ENCODE results near the gene MYH15.

MYH15 gene

DNA sequence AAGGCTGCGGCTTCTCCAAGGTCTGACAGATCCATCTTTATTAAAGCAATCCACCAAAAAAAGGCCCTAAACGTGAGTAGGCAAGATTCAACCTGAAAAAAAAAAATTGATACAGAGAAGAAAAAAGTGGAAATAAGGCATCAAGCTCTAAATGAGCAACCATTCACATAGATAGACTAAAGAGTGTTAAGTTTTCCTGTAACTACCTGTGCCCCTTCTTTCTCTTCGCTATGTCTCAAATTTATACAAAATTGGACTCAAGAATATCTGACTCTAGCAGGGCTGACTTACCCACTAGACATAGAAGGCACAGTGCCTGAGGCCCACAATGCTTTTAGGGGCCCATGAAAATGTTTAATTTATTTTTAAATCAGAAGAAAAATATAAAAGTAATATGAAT, at the start of gene MYH15:
Gene MYH15 (minus strand): TSS at position 101 of the 400 bp plus-strand sequence. CDS start 66 bp downstream, at position 35.
- no peak for TF ChIP-seq GATA3 (IDR thresholded peaks at IDR 0.05; ENCODE audit: low read depth, low read length)

DNA sequence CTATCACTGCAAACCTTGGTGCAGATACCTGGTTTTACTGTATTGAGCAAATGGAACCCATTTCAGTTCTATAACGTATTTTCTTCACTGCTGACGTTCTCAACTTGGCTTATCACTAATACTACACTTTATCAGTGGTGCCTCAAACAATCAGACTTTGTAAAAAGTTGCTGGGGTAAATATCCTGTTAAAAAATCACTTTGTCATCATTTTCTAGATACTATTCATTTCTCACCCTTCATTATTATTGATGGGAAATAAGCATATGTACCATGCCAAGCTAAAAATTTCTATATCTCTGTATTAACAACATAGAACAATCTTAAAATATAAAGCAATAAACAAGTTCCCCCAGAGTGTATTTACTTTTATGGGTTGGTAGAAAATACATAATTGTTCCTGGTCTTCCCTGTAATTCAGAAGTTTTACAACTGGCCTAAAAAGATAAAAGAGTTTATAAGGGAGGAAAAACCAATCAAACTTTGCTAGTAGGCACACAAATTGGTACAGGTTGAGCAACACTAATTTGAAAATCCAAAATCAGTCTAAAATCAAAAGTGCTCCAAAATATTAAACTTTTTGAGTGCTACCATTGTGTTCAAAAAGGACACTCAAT, 45.7 kb upstream of the MYH15 start:
- no peak for TF ChIP-seq GATA2 (IDR thresholded peaks at IDR 0.05; ENCODE audit: low read depth, low read length)
- TF ChIP-seq GATA3 (IDR thresholded peaks at IDR 0.05; ENCODE audit: low read depth, low read length), result no peak

DNA sequence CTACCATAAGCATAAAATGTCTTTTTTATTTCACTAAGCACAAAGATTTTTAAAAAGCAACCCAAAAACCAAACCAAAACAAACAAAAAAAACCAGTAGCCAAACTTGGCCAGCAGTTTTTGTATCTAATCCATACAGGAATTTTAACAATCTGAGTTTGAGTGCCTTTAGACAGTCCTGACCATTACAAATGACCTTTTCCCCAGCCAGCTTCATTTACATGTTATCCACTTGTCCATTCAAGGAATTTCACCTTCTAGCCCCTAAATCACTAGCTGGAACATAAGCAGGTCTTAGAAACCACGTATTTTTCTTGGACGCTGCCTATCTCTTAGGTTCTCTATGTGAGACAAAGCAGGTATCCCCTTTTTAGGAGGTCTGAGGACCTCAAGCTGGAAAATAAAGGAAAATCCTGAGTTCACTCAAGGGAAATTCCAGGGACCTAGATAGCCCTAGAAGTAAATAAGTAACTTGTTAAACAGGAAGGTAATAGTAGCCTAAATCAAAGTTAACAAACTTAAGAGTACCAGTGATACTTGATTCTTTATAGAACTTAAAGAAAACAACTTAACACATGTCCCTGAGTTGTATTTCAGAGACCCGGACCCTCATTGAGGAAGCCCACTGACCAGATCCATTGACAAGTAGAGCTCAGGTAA, 44.6 kb upstream of the MYH15 start:
- no peak for TF ChIP-seq GATA2 (IDR thresholded peaks at IDR 0.05; ENCODE audit: low read depth, low read length)
- no peak for TF ChIP-seq GATA3 (IDR thresholded peaks at IDR 0.05; ENCODE audit: low read depth, low read length)

DNA sequence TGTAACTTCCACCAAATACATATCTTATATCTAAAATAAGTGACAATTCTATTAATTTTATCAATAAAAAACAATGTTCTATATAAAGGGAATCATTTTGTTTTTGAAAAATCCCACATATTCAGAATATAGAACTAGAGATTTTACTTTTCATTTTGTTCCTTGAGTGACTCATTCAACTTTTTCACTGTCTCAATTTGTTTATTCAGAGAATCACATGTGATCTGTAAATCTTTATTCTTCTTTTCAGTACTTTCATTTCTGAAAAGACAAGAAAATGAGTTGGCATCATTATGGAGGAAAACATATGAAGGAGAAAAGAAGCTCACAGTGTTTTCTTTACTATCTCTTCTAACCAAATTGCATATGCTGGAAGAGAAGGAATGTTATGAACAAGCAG, 43.8 kb upstream of the MYH15 start:
- TF ChIP-seq GATA3 (IDR thresholded peaks at IDR 0.05; ENCODE audit: low read depth, low read length), result no peak
- no peak for TF ChIP-seq GATA2 (IDR thresholded peaks at IDR 0.05; ENCODE audit: low read depth, low read length)

DNA sequence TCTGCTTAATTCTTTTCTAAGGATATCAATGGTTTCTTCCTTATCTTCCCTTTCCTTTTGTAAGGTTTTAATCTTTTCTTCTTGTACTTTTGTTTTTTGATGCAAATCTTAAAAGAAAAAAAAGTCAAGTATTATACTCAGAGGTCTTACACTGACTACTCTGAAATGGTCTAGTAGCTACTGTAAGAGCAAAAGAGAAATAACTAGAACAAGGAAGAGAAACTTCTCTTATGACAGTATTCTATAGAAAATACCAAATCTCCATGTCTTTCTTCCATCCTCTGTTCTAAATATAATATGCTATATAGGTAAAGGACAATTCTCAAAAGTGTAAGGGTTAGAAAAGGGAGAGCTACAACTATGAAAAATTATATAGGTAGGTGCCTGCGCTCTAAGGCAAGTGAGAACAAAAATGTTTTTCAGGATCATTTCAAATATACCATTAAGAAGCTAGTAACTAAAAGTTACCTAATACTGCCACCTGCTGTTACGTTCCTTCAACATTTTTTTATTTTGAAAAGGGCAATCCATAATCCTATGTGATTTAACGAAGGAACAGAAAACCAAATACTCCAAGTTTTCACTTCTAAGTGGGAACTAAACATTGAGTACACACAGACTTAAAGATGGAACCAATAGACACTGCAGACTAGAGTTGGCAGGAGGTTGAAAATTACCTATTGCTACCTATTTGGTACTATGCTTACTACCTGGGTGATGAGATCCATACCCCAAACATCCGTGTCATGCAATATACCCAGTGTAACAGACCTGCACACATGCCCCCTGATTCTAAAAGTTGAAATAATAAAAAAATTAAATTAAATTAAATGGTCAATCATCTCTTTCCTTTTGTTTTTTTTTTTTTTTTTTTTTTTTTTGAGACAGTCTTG, 42.1 kb upstream of the MYH15 start:
- TF ChIP-seq GATA2 (IDR thresholded peaks at IDR 0.05; ENCODE audit: low read depth, low read length), result no peak
- TF ChIP-seq GATA3 (IDR thresholded peaks at IDR 0.05; ENCODE audit: low read depth, low read length), result no peak

DNA sequence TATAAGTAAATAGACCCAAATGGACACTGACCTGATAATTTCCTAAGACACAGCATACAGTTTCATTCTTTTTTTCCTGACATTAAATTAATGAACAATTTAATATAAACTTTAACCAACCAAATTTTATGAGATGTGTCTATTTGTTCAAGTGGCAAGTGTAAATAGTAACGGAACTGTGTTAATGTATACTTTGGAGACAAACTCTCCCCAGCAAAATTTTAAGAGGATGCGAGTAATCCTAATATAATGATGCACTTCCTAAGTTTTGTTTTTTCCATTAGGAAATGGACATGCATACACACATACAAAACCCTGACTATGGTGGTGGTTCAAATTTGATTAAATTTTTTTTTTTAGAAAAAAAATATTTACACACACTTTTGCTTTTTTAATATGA, 38.5 kb upstream of the MYH15 start:
- no peak for TF ChIP-seq GATA2 (IDR thresholded peaks at IDR 0.05; ENCODE audit: low read depth, low read length)
- no peak for TF ChIP-seq GATA3 (IDR thresholded peaks at IDR 0.05; ENCODE audit: low read depth, low read length)

DNA sequence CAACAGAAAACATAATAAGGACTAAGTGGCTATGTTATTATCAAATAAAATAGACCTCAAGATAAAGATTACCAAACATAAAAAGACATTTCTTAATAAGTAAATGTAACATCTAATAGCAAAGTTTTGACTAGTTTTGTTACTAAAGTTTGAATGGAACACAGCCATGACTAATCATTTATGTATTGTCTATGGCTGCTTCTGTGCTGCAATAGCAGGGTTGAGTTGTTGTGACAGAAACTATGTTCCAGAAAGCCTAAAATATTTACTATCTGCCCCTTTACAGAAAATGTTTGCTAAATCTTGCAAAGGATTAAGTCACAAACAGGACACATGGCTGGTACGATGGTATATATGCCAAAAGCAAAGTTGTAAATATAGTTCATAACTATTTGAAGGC, 37.9 kb upstream of the MYH15 start:
- TF ChIP-seq GATA3 (IDR thresholded peaks at IDR 0.05; ENCODE audit: low read depth, low read length) (no peak), GATA2 (IDR thresholded peaks at IDR 0.05; ENCODE audit: low read depth, low read length) (no peak)

DNA sequence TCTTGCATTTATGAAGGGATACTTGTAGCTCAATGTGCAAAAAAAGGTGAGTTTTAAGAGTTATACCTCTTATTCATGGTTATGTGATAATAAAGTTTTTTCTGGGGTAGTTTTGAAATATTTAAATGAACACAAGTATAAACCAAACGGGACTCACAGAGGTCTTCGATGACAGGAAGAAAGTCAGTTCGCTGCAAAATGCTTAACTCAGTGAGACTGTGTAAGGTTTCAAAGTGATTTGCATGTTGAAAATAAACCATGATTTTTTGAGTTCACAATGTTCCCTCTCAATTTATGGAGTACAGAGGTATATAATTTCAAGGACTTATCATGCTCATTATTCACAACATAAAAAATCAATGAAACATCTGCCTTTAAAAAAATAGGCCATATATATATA, 36.3 kb upstream of the MYH15 start:
- TF ChIP-seq GATA2 (IDR thresholded peaks at IDR 0.05; ENCODE audit: low read depth, low read length), result no peak
- TF ChIP-seq GATA3 (IDR thresholded peaks at IDR 0.05; ENCODE audit: low read depth, low read length), result no peak

DNA sequence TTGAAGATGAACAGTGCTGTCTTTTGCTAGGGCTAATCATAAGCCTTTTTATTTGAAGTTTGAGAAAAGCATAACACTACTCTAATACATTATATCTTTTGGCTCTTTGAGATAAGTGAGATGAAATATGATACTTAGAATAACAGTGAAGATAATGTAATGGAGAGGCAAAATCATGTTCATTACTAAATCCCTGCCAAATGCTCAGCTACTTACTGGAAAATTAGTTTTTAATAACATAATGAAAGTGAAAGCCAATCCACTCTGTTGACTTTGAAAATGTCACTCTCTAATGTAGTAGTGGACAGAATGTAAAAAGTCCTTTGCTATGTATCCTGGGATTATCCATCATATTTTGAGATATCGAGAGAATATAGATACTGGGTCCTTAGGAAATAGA, 35.9 kb upstream of the MYH15 start:
- TF ChIP-seq GATA3 (IDR thresholded peaks at IDR 0.05; ENCODE audit: low read depth, low read length) (no peak), GATA2 (IDR thresholded peaks at IDR 0.05; ENCODE audit: low read depth, low read length) (no peak)

DNA sequence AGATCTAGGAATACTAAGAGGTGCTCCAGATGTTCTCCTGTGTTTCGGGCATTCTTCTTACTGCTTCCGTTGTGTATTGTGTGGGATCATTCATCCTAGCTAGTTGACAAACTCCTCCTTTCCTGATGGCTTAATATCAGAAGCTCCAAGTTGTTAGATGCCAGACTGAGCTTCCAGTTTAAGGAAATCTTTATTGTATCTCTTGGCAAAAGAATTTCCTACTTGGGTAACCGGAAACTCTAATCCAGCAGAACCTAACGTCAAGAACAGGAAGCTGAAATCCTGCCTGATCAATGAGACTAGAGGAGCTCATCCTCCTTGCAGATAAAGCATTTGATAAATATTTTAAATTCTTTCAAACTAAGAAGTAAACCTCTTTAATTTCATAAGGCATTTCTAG, 27.7 kb upstream of the MYH15 start:
- TF ChIP-seq GATA2 (IDR thresholded peaks at IDR 0.05; ENCODE audit: low read depth, low read length) (no peak), GATA3 (IDR thresholded peaks at IDR 0.05; ENCODE audit: low read depth, low read length) (no peak)

DNA sequence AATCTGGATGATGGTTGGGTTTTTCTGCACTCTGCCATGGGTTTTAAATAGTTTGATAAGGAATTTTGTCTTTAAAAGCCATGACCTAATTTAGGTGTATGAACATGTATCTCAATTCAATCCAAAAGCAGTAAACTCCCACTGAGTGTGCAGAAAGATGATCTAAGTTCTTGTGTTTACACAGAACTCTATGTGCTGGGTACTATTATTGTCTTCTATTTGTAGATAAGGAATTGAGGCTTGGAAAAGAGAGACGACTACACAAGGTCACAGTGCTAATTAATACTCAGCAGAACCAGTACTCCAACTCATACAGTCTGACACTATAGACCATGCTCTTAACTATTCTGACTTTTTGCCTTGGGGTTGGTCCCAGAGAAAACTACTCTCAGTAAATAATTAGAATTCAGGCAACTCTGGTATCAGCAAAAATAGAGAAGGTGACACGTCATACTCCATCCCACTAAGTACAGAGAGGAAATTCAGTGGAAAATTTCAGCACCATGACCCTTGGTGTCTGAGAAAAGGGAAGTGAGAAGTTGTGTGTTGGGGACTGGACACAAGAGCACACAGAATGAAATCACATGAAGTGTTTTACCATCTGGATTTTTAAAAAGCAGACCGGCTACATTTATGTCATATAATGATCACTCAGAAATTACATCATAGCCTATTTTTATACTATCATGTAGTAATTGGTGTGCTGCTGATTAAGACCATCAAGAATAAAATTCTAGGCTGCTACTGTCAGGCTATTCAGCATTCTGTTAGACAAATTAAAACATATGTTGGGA, 18.3 kb upstream of the MYH15 start:
- TF ChIP-seq GATA2 (IDR thresholded peaks at IDR 0.05; ENCODE audit: low read depth, low read length), result no peak
- no peak for TF ChIP-seq GATA3 (IDR thresholded peaks at IDR 0.05; ENCODE audit: low read depth, low read length)

DNA sequence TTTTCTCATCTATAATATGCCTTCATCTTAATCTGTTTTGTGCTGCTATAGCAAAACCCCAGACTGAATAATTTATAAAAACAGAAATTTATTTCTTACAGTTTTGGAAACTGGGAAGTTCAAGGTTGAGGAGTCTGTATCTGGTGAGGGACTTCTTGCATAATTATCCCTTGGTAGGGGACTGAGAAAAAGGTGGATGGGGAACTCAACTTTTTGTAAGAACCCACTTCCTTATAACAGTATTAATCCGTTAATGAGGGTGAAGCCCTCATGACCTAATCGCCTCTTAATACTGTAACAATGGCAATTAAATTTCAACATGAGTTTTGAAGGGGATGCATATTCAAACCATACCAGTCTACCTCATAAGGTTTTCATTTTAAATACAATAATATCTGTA, 17.4 kb upstream of the MYH15 start:
- no peak for TF ChIP-seq GATA3 (IDR thresholded peaks at IDR 0.05; ENCODE audit: low read depth, low read length)
- no peak for TF ChIP-seq GATA2 (IDR thresholded peaks at IDR 0.05; ENCODE audit: low read depth, low read length)

DNA sequence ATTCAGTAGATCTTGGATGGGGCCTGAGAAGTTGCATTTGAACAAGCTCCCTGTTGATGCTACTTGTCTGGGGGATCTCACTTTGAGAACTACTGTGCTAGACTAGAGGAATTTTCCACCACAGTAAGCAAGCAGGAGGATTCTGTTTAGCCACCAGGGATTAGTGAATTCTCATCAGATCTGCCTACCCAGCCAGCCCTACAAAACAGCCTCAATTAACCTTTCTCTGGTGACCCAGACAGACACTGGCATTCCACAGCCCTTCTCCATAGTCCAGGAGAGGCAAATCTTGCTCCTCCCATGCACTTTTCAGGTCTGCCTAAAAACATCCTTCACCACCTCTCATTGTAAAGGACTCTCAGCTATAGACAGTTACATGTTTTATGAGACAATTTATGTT, 16.7 kb upstream of the MYH15 start:
- no peak for TF ChIP-seq GATA3 (IDR thresholded peaks at IDR 0.05; ENCODE audit: low read depth, low read length)
- no peak for TF ChIP-seq GATA2 (IDR thresholded peaks at IDR 0.05; ENCODE audit: low read depth, low read length)

DNA sequence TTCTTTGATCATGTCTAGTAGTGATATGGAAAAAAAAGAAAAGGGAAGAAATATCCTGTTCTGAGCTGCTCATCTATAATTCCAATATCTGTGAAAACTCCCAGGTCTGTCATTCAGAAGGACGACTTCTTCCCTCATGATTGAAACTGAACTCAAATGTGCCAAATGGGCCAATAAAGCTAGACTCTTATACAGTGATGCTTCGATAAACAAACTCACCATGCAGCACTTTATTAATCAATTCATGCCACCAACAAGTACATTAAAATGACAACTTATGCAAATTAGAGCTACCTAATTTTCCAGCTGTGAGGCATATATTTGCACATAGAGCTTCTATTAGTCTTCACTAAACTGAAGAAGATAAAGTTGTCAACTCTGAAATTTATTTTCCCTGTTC, 15.6 kb upstream of the MYH15 start:
- TF ChIP-seq GATA2 (IDR thresholded peaks at IDR 0.05; ENCODE audit: low read depth, low read length) (no peak), GATA3 (IDR thresholded peaks at IDR 0.05; ENCODE audit: low read depth, low read length) (no peak)
